Kidney capillary endothelial cell (primary cell): ENCODE measurements around the gene KLK13.

Source experiments
- DNase-seq: peaks from one replicate; pipeline ENCODE4 v3.0.0-alpha.2; 2018; ENCODE audit warnings: low spot score

The KLK13 gene

DNA sequence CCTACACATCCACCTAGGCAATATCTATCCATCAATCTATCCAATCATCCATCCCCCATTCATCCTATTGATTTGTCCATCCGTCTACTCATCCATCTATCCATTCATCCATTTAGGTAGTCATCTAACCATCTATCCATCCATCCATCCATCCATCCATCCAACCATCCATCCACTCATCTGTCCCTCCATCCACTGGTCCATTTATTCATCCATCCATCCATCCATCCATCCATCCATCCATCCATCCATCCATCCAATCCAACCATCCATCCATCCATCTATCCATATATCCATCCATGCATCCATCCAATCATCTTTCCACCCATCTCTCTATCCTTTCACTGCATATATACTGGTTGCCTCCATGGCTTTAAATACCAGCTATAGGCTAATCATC is 3.9 kb downstream of the KLK13 start:
- DNase-seq = no peak

- DNase-seq = no peak
These were observed 4.6 kb downstream of the KLK13 start for GRCh38 chr19:51060336-51060735.

GRCh38 chr19:51059715-51060114 is 5.2 kb downstream of the KLK13 start:
- no peak for DNase-seq

DNA sequence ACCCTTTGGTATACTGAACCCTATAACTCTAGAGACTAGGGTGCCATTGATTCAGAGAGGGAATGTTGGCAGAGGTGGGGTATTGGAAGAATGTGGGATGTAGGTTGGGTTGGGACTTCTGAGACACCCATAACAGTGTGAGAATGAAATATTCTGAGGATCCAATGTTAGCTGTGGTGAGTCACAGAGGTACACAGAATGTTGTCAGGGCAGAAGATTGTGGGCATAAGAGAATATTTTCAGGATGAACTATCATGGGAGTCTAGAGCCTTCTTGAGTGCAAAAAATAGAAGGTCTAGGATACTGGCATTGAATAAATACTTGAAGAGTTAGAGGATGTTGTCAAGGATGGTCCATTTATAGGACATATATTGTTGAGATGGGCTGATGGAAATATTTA is 9.0 kb downstream of the KLK13 start:
- DNase-seq = no peak

- DNase-seq = no peak
These were observed 17.9 kb downstream of the KLK13 start for GRCh38 chr19:51047031-51047335.

DNA sequence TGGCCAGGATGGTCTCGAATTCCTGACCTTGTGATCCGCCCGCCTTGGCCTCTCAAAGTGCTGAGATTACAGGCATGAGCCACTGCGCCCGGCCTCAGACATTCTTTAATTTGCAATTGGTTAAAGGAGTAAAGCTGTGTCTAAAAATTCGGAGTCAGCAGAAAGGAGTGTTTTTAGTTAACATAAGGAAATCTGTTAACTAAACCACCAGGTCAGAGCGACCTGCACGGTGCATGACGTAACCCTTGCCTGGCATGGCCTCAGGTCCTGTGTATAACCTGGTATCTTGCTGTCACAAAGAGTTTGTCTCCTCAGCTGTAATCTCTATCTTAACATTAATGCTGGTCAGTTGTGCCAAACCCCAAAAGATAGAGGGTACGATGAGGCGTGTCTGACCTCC is 20.6 kb downstream of the KLK13 start:
- DNase-seq = no peak

- DNase-seq = no peak
These were observed 21.4 kb downstream of the KLK13 start for GRCh38 chr19:51043497-51043896.

GRCh38 chr19:51040151-51040550 is 24.7 kb downstream of the KLK13 start:
- DNase-seq = no peak

- DNase-seq = no peak
These were observed 28.4 kb downstream of the KLK13 start for GRCh38 chr19:51036519-51036918.

- DNase-seq = no peak
These were observed 30.2 kb downstream of the KLK13 start, which contains the start of gene KLK12 for GRCh38 chr19:51034704-51035103. KLK12 (minus strand) TSS chr19:51035002; CDS start chr19:51034621, 381 bp downstream.

DNA sequence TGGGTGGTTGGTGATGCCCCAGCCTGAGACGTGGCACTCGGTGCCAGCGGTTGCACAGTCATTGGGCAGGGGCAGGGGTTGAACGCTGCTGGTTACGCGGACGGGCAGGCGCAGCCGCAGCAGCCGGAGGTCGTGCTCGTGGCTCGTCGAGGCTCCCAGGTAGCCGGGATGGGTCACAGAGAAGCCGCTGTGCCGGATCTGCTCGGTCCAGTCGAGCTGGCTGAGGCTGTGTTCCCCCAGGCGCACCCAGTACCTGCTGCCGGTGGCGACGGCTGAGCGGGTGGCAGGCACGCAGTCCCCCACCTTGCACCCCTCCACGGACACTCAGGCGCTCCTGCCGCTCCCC is 33.0 kb downstream of the KLK13 start:
- no peak for DNase-seq

- no peak for DNase-seq
These were observed 33.5 kb downstream of the KLK13 start for GRCh38 chr19:51031220-51031879.

- no peak for DNase-seq
These were observed 34.3 kb downstream of the KLK13 start for GRCh38 chr19:51030631-51031030.

- DNase-seq = no peak
These were observed 35.2 kb downstream of the KLK13 start for GRCh38 chr19:51029718-51030117.

DNA sequence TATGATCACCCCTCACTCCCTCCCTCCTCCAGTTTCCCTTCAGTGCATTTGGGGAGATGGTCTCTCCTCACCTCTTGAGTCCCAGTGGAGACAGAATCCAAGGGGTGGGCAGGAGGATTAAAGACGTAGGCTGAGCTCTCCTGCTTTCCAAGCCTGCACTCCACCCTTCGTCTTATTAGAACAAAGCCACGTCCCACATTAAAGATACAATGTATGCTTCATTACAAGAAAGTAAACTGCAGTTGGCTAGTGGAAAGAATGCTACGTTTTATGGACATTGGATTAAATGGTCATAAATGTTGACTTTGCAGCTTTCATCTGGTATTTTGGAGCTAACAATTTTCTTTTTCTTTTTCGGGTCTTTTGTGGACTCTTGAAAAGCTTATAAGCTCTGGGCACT is 37.0 kb downstream of the KLK13 start:
- no peak for DNase-seq

DNA sequence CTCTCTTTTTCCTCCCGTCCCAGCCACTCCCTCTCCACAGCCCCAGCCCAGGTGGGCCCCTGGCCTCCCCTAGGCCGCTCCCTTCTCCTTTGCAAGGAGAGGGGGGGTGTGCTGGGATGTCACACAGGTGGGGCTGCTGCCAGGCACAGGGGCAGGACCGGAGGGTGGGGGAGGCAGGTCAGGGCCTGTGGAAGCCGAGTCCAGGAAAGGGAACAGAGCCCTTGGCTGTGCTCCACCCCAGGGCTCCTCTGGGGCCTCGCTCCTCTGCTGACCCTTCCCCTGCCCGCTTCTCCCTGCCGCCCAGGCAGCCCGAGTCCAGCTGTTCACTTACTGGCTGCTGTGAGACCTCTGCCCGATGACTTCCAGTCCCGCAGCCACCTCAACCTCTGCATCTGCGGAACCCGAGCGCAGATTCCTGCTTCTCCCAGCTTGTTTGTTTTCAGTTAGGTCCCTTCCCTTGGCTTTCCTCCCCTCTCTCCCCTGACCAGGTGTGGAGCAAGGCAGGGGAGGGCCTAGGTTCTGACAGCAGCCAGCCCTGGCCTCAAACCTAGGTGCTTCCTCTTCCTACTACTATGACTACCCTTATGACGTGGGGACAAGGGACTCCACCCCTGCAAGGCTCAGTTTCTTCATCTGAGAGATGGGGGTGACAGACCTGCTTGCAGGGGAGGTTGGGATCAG is 37.6 kb downstream of the KLK13 start:
- DNase-seq = no peak

DNA sequence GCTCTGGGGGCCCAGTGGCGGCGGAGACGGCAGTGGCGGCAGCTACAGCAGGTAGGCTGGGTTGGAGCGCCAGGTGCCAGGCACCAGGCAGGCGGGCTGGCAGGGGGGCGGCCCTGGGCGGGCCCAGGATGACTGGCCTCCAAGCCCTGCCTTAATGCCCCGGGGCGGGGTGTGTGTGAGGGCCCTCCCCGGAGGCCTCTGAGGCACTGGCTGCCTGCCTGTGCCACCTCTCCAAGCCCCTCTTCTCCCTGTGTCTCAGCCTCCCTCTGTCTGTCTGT is 38.4 kb downstream of the KLK13 start, which contains the start of gene KLK11:
Gene KLK11, minus strand, starts transcription at position 63 of the 278 bp plus-strand sequence. CDS start 985 bp downstream, outside the sequence.
- no peak for DNase-seq

DNA sequence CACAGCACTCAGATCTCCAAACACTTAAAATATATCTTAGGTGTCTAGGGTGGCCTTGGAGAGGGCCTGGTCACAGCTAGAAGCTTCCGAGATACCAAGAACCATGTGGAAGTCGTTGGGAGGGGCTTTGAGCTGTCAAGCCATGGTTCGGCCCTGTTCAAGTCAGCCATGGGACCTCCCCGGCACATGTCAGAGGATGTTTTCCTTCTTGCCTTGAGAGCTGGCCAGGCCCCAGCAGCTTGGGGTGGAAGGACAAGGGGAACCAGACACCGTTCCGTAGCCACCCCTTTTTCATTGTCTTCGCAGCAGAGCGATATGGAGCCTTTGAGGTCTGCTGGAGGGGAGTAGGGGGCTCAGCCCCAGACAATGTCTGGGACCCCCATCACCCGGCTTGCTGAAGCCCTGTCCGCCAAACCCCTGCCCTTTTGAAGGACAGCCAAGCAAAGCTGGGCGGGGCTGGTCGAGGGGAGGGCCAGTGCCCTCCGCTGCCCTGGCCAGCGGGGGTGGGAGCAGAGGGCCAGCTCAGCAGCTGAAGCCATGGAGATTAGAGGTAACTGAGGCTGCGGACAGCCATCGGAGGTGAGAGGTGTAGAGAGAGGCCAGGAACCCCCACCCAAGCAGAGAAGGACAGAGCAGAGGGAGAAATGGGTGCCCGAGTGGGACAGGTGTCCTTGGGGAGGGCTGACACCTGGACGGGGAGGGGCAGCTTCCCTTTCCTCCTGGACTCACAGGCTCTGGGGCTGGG is 38.9 kb downstream of the KLK13 start:
- DNase-seq = no peak

DNA sequence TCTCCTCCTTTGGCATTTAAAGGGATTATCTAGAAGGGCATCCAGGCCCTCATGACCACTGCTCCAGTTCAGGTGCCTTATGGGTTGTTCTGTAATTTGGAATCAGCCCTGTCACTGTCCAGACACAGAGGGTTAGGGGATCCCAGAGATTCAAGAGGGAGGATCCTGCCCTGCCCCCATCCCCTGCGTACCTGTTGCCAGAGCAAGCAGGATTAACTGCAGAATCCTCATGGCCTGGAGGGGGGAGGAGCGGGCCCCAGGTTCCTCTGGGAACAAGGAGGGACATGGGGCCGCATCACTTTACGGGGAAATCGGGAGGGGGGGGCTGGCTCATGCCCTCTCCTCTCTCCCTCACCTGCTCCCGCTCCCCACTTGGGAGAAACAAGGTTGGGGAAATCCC is 39.5 kb downstream of the KLK13 start:
- no peak for DNase-seq

- no peak for DNase-seq
These were observed 40.0 kb downstream of the KLK13 start for GRCh38 chr19:51024924-51025323.

DNA sequence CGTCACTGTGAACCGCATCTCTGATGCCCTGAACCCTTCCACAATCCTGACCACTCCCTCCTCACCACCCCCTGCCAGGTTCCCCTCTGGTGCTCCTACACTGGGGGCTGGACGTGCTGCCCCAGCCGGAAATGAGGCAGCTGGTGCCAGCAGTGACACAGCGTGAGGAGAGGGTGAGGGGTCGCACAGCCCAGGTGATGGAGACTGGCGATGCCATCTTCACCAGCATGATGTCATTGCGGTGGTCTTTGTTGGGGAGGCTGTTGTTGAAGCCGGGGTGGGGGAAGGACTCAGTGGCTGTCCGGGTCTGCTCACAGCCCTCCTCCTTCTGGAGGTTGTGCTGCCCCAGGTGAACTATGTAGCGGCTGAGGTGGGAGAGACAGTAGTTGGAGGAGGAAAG is 40.9 kb downstream of the KLK13 start:
- no peak for DNase-seq

- DNase-seq = no peak
These were observed 42.4 kb downstream of the KLK13 start for GRCh38 chr19:51022526-51022925.

DNA sequence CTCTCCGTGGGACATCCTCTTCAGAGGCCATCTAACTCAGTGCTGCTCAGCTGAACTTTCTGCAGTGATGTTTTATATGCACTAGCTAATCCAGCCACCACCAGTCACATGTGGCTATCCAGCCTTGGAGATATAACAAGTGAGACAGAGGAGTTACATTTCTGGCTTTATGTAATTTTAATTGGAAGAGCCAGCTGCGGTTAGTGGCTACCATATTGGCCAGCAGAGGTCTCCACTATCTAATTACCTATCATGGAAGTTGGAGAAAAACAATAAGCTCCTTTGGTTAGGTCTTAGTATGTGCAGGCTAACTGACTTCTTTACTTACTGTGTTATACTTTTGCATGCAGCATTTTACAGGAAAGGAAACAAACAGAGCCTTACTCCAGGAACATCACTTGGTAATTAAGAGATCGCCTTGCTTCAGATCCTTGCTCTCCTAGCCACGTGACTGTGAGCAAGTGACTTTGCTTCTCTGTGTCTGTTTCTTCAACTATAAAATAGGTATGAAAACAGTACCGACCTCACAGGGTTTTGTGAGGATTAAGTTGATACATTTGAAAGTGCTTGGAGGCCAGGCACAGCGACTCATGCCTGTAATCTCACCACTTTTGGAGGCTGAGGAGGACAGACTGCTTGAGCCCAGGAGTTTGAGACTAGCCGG is 43.8 kb downstream of the KLK13 start:
- peak; percentile 53 for DNase-seq
